ENCODE measurements around the gene FGGY. TPM values are rescaled to one million over a fixed set of nuclear protein-coding genes. Genes with fewer than 3 reads are reported as not detected.
"Not testable (repeated sequence)": the region's sequence is repeated elsewhere in the genome, so short reads cannot be mapped to it uniquely, and the experiment has no call there.

Gene FGGY
- total RNA-seq, 1 donor from 2014 or later, result 10.4 TPM

DNA sequence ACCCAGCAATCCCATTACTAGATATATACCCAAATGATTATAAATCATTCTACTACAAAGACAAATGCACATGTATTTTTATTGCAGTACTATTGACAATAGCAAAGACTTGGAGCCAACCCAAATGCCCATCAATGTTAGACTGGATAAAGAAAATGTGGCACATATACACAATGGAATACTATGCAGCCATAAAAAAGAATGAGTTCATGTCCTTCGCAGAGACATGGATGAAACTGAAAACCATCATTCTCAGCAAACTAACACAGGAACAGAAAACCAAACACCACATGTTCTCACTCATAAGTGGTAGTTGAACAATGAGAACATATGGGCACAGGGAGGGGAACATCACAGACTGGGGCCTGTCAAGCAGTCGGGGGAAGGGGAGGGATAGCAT lies 414.0 kb downstream of the FGGY start:
- not testable (repeated sequence) for ATAC-seq

DNA sequence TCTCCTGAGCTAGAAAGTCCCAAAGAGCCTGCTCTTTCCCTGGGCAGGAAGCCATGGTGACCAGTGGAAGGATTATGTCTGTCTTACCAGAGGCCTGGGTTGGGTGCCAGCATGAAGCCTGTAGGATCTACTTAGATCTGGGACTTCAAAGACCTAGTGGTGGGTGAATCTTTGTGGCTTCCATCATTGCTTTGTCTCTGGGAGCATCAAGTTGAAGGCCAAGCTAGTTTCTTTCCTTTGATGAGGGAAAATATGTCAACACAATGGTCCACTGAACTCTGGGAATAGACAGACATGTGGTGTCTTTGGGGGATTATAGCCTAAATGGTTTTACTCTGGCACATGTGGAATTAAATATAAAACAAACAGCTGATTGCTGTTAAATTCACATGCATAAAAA lies 417.3 kb downstream of the FGGY start:
- no peak for ATAC-seq

DNA sequence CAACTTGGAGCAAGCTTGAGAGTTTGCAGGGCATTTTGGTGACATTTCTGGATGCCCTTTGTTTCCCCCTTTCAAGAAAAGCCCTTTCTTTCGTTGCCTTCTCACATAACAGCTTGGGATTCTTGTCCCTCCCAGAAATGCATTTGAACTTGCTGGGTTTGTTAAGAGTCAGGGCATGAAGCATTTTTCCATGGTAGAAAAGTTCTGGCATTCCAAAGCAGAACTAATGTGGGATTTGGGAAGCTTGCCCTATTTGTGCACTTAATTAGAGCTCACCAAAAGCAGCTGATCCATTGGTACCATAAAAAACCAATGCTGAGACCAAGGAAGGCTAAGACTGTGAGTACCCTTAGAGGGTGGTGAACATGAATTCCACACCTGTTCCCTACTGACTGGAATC lies 418.1 kb downstream of the FGGY start:
- ATAC-seq, result no peak

DNA sequence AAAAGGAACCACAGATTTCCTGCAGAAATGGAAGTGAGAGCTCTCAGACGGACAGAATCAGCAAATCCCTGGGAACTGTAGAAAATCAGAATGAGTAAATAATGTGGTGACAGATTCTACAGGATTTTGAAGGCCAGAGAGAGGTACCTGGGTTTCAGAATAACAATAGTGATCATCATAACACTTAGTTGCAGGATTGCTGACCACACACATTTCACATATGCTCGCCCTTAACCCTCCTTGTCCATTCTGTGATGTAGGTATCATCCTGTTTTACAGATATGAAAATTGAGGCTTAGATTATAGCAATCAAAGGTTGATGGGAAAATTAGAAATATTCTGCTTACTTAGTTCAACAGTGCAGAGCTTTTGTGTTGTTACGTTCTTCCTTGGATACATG lies 419.9 kb downstream of the FGGY start:
- no peak for ATAC-seq

DNA sequence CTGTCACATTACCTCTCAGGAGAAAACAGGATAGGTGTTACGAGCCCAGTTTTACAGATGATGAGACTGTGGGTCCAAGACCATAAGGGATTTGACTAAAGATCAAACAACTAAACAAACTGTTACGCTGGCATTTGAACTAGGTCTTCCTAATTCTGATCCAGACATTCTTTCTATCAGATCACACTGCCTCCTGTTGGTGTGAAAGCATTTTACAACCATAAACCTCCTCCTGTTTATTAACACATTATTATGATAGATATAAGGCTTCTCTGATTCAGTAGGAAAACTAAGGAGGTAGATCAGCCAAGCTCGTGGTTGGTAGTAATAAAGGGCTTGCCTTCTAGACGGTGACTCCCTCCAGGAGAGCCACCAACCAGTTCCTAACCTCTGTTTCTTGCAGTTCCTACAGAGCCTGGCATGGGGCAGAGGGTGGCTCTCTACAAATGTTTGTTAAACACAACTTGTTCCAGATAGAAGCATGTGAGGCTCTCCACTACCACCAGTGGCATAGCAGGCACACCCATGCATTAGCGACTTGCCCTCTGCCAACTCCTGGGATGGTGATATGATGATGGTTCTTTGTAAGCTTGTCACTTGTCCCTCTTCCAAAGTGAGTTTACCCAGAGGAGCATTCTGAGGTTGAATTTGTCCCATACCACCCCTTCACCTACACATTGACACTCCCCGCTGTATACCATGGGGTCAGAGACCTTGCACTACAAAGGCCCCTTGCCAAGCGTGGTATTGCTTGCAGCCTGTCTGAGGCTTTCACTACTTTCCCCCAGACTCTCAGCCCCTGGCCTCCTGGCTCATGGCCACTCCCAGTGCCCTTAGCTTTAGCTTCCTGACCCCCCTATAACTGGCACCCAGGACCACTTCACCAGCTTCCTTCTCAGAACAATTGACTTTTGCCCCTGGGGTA lies 421.4 kb downstream of the FGGY start:
- ATAC-seq, result no peak

DNA sequence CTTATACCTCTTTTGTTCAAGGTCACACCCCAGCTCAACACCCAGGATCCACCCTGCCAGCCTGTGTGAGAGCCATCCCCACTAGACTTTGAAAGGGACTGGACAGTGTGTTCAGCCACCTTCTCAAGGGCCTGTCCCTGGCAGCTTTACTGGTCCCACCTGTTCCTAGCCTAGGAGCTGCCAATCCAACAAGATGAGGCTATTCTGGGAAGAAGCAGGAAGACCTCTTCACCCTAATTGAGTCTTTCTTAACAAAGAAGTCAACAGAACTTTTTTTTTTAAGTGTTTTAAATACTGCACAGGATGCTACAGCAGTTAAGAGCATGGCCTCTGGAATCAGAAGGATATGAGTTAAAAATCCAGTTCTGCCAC lies 422.1 kb downstream of the FGGY start:
- no peak for ATAC-seq

DNA sequence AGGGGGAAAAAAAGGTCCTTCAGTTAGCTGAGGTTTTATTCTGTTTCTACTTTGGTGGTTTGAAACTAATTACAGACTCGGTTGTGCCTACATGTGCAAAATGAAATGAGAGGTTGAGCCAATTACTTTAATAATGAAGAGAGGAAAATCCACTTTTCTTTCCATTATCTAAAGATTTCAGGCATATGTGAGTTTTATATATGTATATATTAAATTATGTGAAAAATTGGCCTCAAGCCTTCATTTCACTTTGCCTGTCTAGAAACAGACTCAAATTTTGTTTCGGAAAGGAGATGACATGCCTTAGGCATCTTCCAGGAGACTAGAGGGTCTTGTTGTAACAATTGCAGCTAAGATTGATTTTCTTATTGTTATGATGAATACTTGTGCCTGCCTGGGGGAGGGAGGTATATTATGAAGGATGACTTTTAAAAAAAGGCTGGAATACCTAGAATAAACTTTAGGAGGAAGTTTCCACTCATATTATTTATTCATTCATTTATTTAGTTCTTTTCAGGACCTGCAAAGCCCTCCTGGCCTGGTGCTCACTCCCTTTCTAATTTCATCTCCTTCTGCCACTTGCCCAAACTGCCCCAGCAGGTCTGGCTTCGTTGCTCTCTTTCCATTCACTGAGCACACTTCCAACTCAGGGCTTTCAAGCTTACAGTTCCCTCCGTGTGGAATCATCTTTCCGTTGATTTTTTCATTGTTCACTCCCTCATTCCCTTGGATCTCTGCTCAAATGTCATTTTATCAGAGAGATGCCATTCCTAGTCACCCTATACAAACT lies 423.6 kb downstream of the FGGY start:
- ATAC-seq, result no peak

DNA sequence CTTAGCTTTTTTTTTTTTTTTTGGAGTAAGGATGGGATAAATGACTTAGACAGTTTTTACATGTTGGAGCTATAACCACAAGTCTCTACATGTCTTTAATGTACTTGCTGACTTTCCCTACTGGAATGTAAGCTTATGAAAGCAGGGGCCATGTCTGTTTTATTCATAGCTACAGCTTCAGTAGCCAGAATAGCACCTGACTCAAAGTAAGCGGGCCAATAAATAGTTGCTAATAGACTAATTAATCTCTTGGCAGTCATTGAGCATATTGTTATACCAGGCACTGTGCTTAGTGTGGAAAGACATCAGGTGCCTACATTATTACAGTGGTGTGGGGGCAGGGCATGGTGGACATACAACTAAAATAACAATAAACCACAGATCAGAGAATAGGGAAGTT lies 433.4 kb downstream of the FGGY start:
- peak; percentile 81 for ATAC-seq

DNA sequence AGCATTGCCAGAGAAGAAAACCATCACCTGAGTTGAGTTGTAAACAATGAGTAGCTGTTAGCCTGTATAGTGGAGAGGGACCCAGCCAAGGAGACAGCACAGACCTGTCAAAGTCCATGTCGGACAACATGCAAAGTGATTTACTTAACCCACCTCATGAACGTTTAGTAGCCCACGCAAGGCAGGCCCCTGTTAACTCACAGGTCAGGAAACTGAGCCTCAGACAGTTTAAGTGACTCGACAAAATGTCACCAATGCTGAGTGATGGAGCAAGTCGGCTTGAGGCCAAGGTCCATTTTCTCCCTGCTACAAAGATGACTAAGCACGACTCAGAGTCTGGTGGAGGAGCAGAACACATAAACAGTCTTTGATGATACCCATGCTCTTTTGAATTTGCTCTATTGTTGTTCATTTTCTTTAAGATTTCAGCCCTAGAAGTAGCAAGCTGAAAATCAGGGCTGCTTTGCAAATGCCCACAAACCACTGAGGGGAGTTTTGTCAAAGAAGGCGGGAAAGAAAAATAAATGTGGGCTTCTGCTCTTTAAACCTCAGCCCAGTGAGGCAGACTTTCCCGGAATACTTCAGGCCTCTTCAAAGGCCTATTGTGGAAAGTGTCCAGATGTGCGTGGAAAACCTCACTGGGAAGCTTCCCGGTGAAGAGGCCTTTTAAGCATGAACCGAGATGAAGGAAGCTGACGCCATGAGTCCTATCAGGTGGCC lies 434.0 kb downstream of the FGGY start:
- peak; percentile 76 for ATAC-seq

DNA sequence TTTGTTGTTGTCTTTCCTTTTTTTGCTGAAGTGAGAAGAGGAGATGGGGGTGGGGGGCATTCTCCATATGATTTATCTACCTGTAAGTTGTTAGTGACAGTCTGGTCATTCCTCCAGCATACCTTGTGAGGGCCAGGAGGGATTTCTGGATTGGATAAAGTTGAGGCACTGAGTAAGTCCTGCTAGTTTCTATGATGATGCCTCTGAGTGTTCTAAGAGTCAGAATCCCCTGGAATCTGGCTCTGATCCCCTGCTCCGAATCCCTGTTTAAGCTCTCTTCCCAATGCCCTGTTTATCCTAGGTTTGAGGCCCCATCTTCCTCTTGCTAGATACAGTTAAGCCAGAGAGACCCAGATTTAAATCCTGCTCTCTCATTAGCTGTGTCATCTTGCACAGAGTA lies 434.7 kb downstream of the FGGY start:
- ATAC-seq, result no peak

DNA sequence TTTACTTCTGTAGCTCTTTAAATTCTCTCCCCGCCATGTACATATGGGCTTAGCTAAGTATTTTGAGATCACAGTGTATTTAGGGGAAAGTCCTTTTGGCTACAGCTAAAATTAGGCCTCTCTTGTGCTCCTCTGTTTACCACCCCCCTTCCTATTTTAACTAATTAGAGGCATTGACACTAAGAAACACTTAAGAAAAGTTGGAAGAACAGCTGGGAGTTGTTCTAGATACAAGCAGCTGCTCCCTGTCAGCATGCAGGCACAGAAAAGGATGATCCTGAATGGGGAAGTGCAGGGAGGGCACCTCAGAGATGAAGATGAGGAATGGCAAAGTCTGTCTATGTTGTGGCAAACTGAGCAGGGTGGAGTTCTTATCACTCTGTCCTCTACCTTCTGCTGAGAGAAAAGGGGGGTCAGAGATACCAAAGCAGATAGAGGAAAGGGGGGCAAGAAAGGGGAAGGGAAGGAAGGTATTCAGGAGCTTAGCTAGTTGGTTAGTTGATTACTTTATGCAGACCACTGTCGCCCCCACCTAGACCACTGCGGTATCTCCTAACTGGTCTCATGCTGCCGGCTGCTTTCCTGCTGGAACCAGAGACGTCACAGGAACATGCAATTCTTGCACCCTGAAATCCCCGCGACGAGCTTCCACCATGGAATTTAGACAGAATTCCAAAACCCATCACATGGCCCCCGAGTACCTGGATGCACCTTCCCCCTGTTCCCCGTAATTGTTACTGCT lies 435.5 kb downstream of the FGGY start:
- no peak for ATAC-seq

DNA sequence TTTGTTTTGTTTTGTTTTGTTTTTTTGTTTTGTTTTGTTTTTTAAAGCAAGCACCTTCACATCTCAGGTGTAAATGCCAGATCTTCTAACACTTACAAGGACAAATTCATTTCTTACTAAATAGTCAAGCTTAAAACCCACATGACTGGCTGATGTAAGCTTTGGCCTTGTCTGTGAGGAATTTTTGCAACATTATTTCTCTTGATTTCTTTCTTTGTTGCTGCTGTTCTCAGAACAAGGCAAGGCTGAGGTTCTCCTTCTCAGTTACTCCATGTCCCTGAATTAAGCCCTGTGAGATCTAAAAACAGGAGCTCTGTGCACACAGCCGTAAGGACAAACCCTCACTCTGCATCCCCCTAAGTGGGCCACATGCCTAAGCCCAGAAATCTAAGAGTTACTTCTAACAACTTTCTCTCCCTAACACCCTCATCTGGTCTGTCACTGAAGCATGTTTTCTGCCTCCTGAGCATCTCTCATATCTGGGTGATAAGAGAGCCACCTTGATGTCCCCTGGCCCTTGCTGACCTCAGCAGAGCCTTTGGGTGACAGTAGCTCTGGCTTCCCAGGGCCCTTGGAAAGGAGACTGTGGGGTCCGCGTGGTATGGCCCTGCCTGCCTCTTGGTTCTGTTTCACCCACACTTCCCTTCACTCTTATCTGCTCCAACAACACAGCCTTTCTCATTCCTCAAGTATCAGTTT lies 436.7 kb downstream of the FGGY start:
- no peak for ATAC-seq

DNA sequence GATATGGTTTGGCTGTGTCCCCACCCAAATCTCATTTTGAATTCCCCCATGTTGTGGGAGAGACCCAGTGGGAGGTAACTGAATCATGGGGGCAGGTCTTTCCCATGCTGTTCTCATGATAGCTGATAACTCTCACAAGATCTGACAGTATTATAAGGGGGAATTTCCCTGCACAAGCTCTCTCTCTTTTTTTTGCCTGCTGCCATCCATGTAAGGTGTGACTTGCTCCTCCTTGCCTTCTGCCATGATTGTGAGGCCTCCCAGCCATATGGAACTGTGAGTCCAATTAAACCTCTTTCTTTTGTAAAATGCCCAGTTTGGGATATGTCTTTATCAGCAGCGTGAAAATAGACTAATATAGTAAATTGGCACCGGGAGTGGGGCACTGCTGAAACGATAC lies 439.0 kb downstream of the FGGY start:
- ATAC-seq, result not testable (repeated sequence)

DNA sequence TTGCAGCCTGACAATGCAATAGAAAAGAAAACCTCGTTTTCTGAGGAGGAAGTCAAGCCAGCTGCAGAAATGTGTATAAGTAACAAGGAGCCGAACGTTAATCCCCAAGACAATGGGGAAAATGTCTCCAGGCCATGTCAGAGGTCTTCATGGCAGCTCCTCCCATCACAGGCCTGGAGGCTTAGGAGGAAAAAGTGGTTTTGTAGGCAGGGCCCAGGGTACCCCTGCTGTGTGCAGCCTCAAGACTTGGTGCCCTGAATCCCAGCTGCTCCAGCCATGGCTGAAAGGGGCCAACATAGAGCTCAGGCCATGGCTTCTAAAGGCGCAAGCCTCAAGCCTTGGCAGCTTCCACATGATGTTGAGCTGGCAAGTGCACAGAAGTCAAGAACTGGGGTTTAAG lies 439.9 kb downstream of the FGGY start:
- ATAC-seq, result no peak

DNA sequence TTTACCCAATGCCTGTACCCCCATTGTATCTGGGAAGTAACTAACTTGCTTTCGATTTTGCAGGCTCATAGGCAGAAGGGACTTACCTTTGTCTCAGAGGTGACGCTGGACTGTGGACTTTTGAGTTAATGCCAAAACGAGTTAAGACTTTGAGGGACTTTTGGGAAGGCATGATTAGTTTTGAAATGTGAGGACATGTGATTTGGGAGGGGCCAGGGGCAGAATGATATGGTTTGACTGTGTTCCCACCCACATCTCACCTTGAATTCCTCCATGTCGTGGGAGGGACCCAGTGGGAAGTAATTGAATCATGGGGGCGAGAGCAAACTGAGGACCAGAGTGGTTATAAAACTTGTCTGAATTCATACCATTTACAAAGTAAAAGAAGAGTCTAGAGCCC lies 440.7 kb downstream of the FGGY start:
- no peak for ATAC-seq

DNA sequence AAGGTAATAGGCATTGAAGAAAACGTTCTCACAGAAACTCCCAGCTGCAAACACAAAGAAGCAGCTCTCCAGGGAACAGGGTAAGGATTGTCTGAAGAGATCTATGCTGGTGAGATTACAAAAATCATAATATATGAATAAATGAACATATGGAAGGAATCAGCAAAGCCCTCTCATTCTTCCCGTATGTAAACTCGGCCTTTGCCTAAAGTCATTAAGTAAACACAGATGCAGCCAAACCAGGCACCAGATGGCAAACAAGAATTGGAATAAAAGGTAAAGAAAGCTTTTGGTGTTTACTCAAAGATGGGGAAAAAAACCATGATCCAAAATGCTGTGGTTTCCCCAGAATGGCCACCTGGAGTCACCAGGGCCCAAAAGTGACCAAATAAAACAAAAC lies 441.3 kb downstream of the FGGY start:
- ATAC-seq, result no peak

DNA sequence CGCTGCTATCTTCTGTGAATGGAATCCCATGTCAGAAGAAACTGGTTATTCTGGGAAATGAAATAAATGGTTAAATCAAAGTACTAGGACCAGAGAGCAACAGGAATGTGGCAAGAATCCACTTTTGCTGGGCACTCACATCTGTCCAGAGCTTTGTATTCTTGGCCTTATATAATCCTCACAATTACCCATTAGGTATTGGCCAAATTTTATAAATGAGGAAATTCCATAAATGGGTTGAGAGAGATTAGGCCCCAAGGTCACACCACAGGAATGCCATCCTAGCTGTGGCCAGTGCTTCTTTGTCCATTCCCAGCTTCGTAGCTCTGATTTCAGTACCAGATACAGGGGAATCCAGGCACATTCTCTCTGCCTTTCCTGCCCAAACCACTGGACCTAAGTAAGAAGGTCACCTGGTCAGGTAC lies 441.7 kb downstream of the FGGY start:
- no peak for ATAC-seq

DNA sequence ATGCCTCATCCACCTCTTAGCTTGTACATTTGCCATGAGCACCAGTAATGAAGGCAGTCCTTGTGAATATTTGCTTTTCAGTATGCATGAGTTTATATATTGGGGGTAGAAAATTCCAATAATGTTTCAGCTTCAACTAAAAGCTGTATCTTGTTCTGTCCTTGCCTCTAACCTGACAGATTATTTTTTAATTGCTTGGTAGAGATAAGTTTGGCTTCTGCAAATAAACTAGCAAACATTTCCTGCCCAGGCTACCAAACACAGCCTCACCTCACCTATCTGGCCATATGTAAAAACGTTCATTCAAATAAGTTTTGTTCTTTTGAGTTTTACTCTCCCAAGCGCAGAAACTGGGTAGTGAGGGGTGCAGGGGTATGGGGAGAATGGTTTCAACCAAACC lies 442.2 kb downstream of the FGGY start:
- ATAC-seq, result no peak

DNA sequence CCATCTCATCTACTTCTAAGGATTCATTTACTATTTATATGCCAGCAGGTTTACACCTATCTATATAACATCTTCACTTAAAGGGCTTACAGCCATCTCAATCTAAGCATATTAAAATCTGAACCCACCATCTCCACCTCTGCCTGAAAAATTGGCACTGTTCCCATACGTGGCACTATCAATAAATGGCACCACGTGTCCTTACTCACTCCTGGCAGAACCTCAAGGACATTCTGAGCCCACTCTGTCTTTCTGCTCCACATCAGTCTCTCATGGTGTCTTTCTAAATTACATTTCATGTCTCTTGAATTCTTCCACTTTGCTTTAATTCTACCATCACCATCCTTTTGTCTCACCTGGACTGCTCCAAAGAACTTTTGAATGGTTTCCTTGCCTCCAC lies 445.6 kb downstream of the FGGY start:
- ATAC-seq, result no peak

DNA sequence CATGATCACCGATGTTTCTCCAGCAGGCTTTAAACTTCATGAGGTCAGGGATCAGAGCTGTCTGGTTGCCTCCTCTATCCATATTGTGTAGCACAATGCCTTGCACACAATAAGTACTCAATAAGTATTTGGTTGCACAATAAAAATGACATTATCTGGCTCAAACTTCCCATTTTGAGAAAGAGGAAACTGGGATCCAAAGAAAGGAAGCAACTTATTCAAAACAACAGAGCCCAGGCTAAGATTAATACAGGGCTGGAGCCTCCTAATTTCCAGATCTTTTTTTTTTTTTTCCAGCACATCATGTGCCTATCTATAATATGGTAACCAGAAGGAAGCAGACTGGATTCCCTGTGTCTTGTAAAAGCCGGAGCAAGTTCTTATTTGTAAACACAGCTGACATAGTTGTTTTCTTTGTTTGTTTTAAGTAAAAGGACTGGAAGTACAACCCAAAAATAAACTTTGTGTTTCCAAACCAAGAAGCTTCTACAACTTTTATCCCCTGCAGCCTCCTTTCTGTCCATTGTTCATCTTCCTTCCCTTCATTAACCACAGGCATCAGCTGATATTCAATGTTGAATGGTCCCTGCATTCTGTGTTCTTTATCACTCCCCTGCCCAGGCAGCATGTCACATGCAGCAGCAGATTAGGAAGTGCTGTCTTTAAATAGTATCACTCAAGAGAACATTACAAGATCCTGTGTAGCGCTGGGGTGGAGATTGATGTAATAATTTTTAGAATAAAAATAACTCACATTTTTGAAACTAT lies 446.6 kb downstream of the FGGY start:
- no peak for ATAC-seq

DNA sequence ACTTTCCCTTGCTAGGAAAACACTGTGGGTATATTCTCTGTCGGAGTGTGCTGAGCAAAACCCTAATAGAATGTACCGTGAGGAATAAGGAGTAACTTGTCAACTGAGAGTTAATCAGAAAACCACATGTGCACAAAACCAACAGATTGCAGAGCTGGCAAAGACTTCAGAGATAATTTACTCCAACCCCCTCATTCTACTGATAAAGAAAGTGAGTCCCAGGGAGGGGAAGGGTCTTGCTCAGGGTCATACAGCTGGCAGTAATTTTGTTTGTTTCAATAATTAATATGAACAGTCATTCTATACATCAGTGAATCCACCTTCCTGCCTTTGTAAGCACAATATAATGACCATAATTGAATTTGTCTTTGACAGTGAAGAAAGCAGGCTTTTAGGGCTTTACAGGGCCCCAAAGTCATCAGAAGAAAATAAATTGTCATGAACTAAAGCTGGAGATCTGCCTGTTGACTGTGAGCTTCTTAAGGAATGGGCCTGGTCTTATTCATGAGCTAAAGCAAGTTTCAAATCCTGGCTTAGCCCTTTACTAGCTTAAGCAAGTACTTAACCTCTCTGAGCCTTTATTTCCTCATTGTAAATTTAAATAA lies 450.6 kb downstream of the FGGY start:
- no peak for ATAC-seq

Measured in esophagus mucosa (tissue), 1 donor.